CD4-positive, alpha-beta T cell treated with Interleukin-2 at 100 ng/mL for 4 hours (primary cell): ENCODE data around the gene RASGRP2.

Source experiments
- DNase-seq: peaks from one replicate; pipeline ENCODE4 v3.0.0-alpha.2; 2020; ENCODE audit warnings: low spot score

Gene RASGRP2

DNA sequence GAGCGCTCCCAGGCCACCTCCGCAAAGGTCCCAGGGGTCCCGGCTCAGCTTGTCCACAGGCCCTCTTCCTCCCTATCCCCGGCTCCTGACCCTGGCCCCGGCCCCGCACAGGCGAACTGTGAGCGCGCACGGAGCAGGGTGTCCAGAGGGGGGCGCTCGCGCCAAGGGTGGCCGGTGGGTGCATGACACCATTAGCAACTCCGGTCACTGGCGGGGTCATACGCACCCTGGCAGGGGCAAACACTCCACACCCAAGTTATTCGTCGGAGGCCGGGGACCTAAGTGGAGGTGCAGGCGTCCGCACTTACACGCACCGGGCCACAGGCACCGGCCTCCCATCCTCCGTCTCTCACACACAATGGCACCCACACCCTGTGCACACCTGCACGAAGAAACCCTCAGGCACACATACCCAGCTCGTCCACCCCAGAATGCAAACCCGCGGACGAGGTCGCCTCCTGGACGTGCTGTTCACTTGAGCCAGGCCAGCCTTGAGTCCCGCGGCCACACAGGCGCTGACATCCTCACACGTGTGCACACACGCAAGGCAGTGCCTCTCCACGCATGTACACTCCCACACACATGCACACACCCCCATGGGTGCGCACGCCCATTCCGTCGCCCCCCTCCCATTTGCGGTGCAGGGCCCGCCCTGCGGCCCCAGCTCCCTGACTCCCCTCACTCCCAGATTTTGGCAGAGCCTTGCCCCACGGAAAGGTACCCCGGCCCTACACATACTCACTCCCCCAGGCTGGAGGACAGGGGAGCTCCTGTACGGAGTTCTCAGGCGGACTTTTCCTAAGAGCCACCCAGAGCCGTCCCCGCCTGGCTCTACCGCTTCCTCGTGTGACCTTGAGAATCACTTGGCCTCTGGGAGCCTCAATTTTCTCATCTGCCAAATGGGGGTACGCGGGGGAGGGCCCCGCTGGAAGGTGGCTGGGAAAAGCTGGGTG is at the start of gene RASGRP2:
TSS of gene RASGRP2 (minus strand) at position 552 of the 953 bp plus-strand sequence. CDS start 1,276 bp downstream, outside the sequence.
- DNase-seq: peak; percentile 86

DNA sequence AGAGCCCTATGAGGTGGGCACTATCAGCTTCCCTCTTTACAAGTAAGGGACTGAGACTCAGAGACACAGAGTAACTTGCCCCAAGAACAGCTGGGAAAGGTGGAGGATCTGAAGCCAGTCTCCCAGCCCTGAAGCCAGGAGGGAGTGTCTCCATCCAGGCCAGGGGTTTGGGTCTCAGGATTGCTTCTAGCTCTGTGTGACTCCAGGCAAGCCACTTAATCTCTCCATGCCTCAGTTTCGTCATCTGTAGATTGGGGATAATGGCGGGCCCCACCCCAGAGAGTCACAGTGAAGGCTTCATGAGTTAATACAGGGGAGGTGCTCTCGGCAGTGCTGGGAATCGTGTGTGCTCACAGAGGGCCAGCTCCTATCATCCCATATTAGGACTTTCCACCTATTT is 48.5 kb upstream of the RASGRP2 start:
- DNase-seq: no peak

DNA sequence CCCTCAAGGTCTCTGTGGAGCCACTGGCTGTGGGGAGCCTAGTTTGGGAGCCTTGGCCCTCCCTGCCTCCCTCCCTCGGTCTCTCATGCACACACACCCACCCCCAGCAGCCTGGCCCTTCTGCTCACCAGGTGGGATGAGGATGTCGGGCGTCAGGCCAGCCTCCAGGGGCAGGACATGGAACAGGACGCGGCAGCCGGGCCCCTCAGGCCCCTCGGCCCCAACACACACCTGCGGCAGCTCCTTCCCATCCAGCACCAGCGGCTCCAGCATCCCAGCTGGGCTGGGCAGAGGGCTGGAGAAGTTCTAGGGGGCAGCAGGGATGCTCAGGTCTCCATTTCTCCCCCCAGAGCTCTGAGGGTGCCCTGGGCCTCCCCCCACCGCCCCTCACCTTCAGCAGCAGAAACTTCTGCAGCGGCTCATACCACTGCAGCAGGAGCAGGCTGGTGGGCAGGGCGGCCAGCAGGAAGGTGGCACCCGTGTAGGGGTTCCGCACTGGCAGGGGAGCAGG is 47.9 kb upstream of the RASGRP2 start:
- DNase-seq: no peak

DNA sequence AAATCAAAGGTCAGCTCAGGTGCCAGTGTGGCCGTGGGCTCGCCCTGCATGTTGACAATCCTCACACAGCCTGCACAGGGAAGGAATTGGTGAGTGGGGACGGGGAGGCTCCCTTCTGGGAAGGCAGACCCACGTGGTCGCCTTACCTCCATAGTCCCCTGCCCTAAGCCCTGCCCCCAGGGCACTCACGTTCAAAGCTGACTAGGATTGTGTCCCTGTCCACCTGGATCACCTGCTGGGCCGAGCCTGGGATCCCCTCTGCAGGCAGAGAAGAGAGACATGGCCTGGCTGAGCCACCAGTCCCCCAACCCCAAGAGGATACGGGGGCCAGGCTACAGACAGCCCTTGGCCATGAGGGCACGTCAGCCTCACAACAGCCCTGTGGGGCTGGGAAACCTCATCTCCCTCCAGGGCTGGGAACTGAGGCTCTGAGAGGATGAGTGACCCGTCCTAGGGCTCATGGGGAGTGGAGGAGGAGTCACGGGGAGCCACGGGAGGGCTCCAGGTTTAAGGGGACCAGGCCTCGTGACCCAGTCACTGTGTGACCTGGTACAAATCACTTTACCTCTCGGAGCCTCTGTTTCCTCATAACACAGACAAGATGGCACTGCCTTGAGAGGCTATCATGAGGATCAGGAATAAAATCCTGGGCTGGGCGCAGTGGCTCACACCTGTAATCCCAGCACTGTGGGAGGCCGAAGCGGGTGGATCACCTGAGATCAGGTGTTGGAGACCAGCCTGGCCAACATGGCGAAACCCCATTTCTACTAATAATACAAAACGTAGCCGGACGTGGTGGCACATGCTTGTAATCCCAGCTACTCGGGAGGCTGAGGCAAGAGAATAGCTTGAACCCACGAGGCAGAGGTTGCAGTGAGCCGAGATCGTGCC is 46.5 kb upstream of the RASGRP2 start:
- DNase-seq: no peak

DNA sequence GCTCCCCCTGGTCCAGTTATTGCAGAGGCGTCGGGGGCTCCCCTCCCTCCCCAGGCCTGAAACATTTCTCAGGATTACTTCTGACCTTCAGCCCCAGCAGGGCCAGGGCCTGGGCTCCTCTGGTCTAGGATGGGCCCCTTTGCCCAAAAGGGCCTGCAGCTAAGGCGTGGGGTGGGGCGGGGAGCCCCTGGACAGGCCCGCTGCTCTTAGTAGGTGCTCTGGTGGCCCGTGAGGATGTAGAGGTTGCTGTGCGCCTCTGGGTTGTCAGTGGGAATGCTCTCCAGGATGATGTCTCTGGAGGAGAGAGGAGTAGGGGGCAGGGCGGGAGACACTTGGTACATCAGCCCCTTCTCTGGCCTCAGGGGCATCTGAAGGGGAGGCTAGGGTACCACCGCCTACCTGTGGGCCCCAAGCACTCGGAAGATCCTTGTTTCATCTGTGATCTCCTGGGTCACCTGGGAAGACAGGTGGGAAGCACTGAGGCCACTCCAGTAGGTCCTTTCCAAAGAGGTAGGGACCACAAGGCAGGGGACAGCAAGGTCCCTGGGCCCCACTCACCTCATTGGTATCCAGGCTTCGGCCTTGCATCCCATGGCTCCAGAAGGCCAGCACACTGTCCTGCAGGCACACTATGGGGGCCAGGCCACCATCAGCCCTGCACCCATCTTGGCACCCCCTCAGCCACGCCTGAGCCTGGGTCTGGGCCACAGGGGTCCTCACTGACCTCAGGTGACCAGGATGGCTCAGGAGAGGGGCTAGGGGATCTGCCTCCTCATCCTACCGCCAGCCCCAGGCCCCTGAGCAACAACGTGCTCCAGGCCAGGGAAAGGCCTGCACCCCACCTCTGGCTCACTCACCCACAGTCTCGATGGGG is 45.6 kb upstream of the RASGRP2 start:
- DNase-seq: no peak

DNA sequence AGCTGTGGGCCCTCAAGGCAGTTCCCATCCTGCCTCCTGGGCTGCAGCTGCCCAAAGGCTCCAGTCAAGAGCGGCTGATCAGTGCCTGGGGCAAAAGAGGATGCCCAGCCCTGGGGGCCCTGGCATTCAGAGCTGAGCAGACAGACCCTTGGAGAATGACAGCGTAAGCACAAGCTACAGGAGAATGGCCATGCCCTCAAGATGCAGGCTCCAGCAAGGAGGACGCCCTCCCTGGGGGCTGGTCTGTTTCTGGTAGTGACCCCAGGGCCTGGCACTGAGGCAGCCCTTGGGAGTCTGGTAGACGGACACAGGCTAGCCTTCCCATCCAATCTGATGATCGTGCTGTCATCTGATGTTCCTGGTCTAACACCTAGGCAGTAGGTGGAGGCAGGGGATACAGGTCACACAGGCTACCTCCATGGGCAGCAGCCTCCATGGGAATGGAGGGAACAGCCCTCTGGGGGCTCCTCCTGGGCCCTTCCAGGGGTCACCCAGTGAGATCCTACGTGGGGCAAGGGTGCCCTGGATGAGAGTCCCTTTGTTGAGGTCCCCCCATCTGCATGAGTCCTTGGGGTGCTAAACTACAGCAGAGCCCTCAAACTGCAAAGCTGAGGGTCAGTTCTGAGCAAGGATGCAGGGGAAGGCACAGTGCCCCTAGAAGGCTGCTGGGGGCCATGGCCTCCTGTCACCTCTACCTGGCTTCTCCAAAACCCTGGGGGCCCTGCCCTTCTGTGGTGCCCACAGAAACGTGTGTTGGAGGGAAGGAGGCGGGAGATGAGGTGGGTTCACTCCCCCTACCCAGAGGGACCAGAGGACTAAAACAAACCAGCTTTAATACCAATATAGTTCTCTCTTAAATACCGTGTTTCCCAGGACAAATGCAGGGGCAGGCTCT is 44.6 kb upstream of the RASGRP2 start:
- no peak for DNase-seq

DNA sequence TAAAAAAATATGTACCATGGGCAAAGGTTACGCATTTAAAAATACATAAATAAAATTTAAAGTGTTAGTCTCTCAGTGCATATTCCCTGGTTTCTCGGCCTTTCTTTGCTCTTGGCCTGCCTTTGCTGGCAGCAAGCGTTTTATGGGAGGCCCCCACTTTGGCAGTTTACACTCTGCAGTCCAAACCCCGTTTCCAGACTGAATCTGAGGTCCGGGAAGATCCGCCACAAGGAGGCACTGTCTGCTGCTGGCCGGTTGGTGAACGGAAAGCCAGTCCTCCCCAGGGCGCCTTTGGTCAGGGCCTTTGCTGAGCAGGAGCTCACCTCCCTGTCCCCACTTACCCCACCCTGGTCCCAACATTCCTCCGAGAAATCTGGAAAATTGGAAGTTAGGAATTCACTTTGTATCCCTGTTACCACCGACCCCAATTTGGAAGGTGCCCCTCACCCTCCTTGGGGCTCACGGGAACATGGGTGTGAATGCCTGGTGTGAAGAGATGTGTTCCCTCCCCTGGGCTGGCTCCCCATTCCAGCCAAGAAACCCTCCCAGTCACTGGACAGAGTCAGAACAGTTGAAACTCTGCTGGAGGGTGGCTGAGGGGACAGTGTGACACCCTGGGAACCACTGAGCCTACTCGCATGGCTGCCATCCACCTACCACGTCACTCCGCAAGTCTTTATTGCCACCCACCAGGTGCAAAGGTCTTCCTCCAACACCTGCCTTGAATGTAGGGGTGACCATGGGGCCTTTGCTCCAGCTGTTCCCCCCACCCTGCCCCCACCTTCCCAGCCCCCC is 43.8 kb upstream of the RASGRP2 start:
- peak; percentile 67 for DNase-seq

DNA sequence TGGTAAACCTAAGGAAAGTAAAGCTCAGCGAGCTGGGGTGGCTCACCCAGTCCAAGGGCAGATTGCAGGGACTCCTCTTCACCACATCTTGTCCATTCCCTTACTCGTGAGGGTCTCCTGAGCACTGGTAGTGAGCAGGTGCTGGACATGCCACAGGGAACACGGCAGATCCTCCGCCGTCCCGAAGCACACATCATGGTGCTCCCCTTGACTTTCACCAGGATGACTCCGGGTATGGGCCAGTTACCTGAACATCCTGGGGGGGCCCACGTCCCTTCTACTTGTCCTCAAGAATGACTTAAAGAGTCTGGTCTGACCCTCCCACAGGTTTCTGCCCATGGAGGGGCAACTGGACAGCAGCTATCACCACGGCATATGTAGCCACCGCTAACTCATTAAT is 42.4 kb upstream of the RASGRP2 start:
- no peak for DNase-seq

DNA sequence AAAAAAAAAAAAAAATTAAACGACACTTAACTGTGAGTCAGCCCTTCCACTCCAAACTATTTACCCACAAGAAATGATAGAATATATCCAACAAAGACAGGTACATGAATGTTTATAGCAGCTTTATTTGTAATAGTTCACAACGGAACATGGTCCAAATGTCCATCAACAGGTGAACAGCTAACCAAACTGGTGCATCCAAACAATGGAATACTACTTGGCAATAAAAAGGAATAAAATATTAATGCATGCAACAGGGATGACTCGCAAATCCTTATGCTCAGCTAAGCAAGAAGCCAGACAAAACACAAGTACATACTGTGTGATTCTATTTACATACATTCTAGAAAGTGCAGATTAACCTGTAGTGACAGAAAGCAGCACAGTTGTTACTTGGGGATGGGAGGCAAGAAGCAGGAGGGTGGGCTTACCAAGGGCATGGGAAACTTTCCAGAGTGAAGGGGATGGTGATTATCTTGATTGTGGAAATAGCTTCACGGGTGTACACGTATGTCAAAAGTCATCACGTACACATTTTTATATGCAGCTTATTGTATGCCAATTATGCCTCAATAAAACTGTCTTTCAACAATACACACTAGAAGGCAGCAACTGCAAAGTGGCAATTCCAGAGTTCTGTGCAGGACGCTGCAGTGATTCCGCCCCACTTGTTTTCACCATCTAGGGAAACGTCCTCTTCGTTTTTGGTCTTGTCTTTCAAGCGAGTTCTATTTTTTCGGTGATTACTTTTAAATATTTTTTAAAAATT is 41.1 kb upstream of the RASGRP2 start:
- DNase-seq: no peak

DNA sequence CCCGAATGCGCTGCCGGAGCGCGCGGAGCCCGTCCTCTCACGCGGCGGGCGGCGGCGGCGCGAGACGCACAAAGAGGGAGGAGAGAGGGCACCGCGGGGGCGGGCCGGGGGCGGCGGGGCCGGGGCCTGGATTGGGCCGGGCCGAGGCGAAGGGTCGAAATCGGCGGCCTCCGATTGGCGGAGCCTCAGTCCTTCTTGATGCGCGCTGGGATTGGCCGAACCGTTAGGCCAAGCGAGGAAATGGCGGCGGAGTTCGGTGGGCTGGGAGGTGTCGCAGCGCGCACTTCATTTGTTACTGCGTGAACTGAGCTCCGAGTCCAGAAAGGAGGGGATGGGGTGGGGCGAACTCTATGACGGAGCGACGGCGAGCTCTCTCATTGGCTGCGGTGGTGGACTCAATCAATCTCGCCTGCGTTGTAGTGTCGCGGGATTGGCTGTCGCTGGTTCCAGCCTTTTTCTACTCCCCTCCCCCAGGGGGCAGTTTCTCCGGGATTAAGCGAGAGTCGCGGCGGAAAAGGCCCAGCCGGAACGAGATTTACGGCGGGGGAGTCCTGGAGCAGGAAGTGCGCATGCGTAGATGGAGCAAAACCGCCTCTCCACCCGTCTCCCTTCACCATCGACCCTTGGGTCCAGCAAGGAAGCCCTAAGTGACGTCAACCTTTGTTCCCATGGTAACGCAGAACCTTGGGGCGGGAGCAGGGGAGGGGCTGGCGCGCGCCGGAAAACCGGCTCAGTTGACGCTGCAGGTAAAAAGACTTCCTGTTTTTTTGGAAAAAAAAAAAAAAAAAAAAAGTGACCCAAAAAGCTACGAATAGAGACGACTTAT is 34.7 kb upstream of the RASGRP2 start, which contains the start of gene SF1:
TSS of gene SF1 (minus strand) at position 70 of the 826 bp plus-strand sequence. CDS start 150 bp downstream, outside the sequence.
- peak; percentile 100 for DNase-seq

DNA sequence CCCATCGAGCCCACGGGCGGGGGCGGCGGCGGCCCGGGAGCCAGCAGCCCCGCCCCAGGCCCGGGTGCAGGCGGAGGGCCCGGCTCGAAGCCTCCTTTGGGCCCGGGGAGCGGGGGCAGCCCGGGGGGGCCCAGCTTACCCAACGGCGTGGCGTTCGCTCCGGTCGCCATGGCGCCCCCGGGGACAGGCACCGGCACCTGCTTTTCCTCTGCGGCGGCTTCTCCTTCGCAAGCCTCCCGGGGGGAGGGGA is 34.2 kb upstream of the RASGRP2 start:
- DNase-seq: no peak

DNA sequence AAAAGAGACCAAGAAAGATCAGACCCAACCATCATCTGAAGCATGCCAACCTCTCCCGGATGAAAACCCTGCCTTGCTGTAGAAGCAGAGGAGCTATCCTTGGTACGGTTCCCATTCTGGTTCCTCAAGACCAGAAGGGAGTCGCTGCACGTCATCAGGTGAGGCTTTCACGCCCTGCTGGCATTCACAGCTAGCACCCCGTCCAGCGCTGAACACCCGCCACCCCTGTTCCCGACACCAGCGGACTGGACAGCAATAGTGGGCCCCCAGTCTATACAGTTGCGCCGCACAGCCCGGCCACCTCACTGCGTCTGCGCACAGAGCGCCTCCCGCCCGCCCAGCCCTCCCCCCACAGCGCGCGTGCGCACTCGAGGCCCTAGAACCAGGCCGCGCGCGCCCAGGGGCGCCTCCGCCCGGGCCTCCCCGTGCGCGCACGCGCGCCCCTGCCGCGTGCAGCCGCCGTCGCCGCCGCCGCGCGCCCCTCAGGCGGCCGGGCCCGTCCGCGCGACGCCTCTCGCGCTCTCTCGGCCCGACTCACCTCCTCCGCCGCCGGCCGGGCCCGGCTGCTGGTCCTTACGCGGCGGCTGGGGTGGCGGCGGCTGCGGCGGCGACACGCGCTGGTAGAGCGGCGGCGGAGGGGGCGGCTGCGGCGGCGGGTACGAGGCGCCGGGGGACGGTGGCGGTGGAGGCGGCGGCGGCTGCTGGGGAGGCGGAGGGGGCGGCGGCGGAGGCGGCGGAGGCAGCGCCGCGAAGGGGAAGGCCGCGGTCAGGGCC is 33.7 kb upstream of the RASGRP2 start:
- peak; percentile 78 for DNase-seq

DNA sequence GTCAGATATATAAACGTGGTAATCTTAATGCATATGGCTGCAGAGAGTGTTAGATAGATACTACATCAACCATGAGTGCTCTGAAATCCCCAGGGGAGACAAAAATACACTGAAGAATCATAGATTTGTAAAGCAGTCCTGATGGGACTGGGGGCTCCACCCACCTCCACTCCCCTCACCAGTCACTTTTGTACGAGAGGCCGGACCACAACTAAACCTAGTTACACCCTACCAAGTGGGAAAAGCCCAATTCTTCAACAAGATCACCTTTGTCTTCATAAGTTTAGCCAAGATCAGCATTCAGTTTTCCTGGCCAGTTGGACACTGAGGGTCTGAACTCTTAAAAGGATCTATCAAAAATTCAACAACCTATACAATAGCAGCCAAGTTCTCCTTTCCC is 32.9 kb upstream of the RASGRP2 start:
- DNase-seq: no peak

DNA sequence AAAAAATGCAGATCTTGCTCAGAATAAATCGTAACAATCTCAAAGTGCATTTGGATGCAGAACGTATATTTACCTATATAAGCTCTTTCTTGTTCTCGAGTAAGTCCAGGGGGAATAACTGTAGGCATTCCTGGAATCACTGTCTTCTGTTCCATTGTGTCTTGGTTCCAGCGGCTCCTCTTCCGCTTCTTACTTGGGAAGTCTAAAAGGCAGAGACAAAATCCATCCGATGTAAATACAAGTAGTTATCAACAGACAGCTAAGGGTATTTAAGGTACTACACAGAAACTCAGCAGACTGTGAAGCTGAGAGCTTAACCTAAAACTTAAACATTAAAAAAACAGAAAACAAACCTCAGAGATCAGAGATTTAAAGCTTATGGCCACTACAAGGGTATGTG is 32.5 kb upstream of the RASGRP2 start:
- no peak for DNase-seq

DNA sequence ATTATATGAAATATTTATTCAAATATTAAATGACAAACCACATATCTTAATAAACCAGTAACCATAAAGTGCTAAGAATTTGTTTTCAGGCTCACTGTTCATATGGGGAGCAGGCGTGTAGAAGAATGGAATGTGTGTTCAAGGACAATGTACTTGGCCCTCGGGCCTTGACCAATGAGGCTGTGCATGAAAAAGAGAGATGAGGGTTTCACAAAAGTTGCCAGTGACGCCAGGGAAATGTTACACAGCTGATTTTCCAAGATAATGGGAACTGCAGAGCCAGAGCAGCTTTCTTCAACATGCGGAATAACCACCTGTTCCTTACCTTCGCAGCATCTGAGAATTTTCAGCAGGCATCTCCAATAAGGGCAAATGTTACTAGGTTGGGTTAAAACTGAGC is 30.2 kb upstream of the RASGRP2 start:
- no peak for DNase-seq

DNA sequence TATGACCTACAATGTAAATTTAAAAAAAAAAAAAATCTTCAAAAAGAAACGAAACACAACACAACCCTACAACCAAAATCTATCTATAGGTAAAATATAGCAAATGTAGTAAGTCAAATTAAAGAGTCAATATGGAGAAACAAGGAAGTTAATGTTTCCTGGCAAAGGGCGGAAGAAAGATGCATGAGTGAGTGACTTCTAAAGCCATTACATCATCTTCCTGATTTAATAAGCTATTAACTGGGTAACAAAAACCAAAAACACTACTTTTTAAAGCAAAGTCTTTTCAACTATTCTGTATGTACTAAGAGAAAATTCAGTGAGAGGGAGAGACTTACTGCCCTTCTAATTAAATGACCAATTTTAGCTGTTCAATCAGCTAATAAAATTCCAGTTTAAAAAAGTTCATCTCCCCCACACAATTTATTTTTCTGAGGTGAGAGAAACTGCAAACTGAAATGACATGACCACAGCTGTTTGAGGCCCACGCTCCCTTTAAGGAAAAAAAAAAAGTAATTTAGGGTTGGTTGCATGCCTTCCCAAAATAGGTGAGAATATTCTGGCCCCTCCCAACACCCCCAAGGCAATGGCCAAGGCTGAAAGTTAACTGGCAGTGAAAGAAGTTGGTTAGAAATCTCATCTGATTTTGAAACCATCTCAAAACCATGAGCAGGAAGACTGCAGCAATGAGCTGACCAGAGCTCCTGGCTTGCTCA is 28.5 kb upstream of the RASGRP2 start:
- no peak for DNase-seq

DNA sequence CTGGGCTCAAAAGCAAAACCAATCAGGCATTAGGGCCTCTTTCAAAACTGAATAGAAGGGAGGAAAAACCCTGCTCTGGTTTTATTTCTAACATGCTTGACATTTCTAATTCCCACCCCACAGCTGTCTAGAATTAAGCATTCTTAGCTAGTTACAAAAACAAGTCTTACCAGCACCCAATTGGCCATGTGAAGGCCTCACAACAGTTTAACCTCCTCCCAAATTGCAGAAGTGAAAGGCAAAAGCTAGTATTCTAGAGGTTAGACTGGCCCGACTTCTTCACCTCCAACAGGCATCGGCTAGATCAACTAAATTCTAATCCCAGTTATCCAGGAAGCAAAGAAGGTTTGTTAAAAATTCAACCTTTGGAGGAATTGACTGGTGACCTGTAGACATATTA is 27.9 kb upstream of the RASGRP2 start:
- no peak for DNase-seq
